ENCODE results near the gene SSNA1. TPM values are rescaled to one million over a fixed set of nuclear protein-coding genes. Genes with fewer than 3 reads are reported as not detected.

Gene SSNA1
- total RNA-seq, 2 donors from 2014 or later = 56.7 to 68.8 TPM

- ATAC-seq (no peak), DNase-seq (no peak)
- intact Hi-C loops (cut with DNase I, micrococcal nuclease) = no loop called here
These were observed 18.1 kb downstream of the SSNA1 start for GRCh38 chr9:137206602-137207001.

- ATAC-seq = no peak
- no peak for DNase-seq
- intact Hi-C loops (cut with DNase I, micrococcal nuclease) = no loop called here
These were observed 23.1 kb downstream of the SSNA1 start for GRCh38 chr9:137211532-137211931.

DNA sequence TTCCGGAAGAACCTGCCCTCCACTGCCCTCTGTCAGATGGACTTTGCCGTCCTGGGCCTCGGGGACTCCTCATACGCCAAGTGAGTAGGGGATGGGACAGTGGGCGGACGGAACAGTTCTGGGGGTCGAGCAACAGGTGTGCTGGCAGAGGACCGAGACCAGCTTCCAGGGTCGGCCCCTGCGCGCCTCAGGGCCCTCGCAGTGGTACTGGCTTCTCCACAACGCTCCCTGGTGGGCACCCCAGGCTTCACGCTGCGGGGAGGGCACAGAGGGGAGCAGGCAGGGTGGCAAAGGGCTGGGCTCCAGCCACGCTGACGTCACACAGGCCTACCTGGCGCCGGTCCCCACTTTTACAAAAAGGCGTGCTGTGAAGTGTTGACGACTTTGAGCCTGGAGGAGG lies 24.0 kb downstream of the SSNA1 start:
- DNase-seq (peak in 1 of 2 donors; percentile 6), ATAC-seq (no peak)
- intact Hi-C loops (cut with DNase I, micrococcal nuclease) = no loop called here

DNA sequence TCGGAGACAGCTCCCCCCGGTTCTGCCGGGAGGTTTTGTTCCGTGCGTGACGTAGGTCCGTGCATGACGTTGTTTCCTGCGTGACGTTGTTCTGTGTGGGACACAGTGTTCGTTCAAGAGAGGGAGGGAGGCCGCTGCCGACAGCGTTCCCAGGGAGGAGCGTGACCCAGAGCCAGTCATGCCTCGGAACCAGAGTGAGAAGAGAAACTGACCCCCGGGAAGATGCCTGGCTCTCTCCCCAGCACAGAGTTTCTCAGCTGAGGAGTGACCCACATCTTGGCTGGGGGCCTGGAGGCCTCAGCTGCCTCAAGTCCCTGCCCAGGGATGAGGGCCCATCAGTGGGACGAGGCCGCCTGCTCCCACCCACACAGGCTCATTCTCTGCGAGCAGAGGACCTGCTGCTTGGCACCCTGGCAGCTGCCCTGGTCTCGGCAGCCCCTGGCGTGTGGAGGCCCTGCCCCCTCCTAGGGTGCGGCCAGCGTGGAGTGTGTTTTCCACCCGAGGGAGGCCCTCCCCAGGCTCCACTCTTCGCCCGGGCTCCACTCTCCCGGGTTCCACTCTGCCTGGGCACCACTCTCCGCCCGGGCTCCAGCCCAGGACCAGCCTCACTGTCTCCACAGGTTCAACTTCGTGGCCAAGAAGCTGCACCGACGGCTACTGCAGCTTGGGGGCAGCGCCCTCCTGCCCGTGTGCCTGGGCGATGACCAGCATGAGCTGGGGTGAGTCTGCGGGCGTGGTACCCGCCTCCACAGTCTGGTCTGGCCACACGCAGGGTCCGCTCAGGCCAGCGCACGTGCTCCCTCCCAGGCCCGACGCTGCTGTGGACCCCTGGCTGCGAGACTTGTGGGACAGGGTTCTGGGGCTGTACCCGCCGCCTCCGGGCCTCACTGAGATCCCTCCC lies 24.9 kb downstream of the SSNA1 start:
- intact Hi-C loops (cut with DNase I, micrococcal nuclease) = no loop called here
- DNase-seq = peak in 1 of 2 donors; percentile 23
- no peak for ATAC-seq

DNA sequence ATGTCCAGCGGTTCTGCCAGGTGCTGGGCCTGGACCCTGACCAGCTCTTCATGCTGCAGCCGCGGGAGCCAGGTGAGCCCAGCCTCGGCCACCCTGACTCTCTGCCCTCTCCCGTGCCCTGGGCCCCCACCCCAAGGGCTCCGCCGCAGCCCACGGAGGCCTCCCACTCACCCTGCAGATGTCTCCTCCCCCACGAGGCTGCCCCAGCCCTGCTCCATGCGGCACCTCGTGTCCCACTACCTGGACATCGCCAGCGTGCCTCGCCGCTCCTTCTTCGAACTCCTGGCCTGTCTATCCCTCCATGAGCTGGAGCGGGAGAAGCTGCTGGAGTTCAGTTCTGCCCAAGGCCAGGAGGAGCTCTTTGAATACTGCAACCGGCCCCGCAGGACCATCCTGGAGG lies 26.1 kb downstream of the SSNA1 start:
- DNase-seq (no peak), ATAC-seq (no peak)
- intact Hi-C loops (cut with DNase I, micrococcal nuclease) = no loop called here

GRCh38 chr9:137215196-137215986 lies 26.9 kb downstream of the SSNA1 start:
- no peak for ATAC-seq
- no peak for DNase-seq
- intact Hi-C loops (cut with DNase I, micrococcal nuclease) = no loop called here

DNA sequence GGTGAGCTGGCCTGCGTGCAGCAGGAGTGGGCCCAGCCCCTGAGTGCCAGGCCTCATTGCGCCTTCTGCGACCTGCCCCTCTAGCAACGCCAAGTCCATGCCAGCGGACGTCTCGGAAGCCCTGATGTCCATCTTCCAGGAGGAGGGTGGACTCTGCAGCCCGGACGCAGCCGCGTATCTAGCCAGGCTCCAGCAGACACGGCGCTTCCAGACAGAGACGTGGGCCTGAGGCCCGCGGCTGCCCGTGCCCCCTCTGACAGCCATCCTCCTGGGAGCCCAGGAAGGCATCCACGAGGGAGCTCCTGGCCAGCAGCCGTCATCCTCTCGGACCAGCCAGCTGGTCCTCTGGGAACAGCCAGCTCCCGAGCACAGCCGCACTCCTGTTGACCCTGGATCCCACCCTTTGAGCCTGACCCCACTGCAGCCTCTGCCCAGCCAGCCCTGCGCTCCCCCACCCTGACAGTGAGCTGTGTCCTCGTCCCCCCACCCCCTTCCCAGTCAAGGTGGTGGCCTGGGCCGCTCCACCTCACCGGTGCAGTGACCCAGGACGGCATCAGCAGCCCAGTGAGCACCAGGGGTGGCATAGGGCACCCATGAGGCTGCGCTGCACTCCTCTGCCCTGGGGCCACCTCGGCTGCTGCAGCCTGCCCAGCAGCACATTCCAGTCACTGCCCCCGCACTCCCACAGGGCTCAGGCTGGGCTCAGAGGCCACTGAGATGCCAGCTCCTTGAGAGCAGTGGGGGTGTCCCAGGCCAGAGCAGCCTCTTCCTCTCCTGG lies 27.9 kb downstream of the SSNA1 start:
- peak in 1 of 2 donors; percentile 8 for DNase-seq
- intact Hi-C loops (cut with DNase I, micrococcal nuclease) = no loop called here
- no peak for ATAC-seq

GRCh38 chr9:137217276-137218211 lies 29.1 kb downstream of the SSNA1 start:
- DNase-seq (peak; percentile 92), ATAC-seq (peak; percentile 80)
- intact Hi-C loops (cut with DNase I, micrococcal nuclease) = no loop called here

GRCh38 chr9:137218212-137218753 lies 29.8 kb downstream of the SSNA1 start:
- ATAC-seq = no peak
- intact Hi-C loops (cut with DNase I, micrococcal nuclease) = no loop called here
- DNase-seq = peak in 1 of 2 donors; percentile 7

DNA sequence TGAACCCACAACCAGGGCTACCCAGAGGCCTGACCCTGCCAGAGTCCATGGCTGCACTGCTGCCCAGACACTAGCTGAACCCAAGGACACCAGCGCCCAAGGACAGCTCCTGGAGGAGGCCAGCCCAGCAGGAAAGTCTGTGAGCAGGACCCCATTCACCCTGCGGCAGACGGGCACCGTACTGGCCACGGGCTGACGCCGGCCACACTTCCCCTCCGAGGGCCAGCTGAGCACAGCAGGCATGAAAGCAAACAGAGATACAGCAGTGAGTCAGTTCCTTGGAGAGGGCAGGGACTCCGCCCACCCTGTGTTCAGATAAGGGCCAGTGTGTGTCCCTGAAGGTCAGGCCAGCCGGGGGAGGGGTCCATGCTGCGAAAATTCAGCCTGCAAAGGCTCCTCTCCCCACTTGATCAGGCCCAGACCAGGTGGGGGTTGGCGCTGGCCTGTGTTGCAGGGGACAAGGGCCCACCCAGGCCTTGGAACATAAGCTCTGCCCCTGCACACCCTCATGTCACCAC lies 30.3 kb downstream of the SSNA1 start:
- ATAC-seq (peak; percentile 38), DNase-seq (peak; percentile 68 to 76)
- intact Hi-C loops (cut with DNase I, micrococcal nuclease) = no loop called here

DNA sequence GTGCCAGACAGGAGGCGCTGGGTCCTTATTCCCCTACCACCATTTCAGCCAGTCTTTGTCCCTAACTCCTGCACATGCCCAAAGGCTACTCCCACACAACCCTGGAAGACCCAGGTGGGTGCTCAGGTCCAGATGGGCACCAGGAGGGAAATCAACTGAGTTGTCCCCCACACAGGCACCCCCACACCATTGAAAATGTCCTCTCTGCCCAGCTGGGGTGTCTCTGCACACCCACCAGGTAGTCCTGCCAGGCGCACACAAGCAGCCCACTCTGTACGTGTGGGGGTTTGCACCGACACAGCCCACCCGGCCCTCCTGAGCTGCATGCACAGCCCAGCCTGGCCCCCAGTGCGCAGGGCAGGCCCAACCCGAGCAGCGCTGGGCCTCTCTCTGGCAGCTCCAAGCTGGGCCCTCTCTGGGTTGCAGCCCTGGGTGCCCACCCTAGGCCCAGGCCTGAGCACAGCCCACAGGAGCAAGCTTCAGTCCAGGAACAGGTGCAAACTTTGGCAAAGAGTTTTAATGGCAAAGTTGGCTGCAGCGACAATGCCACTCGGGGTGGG lies 31.4 kb downstream of the SSNA1 start:
- no peak for DNase-seq
- intact Hi-C loops (cut with DNase I, micrococcal nuclease) = loop anchor here in 1 of 2 donors (10.0 kb wide), 1 partner anchor 45 kb away; the partner anchor contains the start of genes LRRC26 and TMEM210
- no peak for ATAC-seq

- intact Hi-C loops (cut with DNase I, micrococcal nuclease) = loop anchor here in 1 of 2 donors (10.0 kb wide), 1 partner anchor 46 kb away; the partner anchor contains the start of genes LRRC26 and TMEM210
- DNase-seq (no peak), ATAC-seq (no peak)
These were observed 32.0 kb downstream of the SSNA1 start for GRCh38 chr9:137220317-137221094.

DNA sequence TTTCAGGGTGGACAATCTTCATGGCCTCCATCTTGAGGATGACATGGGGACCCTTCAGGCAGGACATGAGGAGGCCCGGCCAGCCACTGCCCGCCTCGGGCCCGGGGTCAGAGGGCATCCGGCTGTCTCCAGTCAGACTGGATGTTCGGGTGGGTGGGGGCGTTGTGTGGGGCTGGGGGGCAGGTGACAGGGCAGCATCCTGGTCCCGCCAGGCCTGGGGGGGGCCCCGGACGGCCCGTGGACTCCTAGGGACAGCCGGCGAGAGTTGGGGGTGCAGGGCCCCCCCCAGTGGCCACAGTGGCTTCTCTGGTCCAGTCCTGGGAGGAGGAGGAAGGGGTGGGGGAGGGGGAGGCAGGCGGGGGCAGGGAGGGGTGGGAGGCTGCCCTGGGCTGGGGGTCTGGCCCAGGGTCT lies 32.6 kb downstream of the SSNA1 start:
- no peak for DNase-seq
- intact Hi-C loops (cut with DNase I, micrococcal nuclease) = loop anchor here in 1 of 2 donors (10.0 kb wide), 1 partner anchor 46 kb away; the partner anchor contains the start of genes LRRC26 and TMEM210

GRCh38 chr9:137221506-137222111 lies 33.1 kb downstream of the SSNA1 start:
- no peak for ATAC-seq
- intact Hi-C loops (cut with DNase I, micrococcal nuclease) = loop anchor here in 1 of 2 donors (10.0 kb wide), 1 partner anchor 47 kb away; the partner anchor contains the start of genes LRRC26 and TMEM210
- DNase-seq = peak in 1 of 2 donors; percentile 55

More for the DNA sequence above, 32.6 kb downstream of the SSNA1 start:
- no peak for ATAC-seq

All from left colon (tissue), 2 donors.